ENCODE measurements around the gene EPDR1. TPM values are rescaled to one million over a fixed set of nuclear protein-coding genes. Genes with fewer than 3 reads are reported as not detected.

The EPDR1 gene
- under 1 TPM; 0.54 to 0.56 TPM for total RNA-seq

- Mint-ChIP-seq H3K27me3 (peaks cover 48% of the 10 kb centered on the region), H3K4me1 (peaks cover 3% of the 10 kb centered on the region), H3K36me3 (ENCODE audit: low read depth) (no peaks in the 10 kb centered on the region), H3K27ac (no peak within 1 kb of the TSS), H3K4me3 (peak within 1 kb of the TSS; percentile 58), H3K9me3 (no peaks in the 10 kb centered on the region)
- peak; percentile 14 for ATAC-seq (replicated peaks)
These were observed at the start of gene EPDR1 for GRCh38 chr7:37920305-37920848. EPDR1 (plus strand) TSS chr7:37920640; CDS start chr7:37920940, 300 bp downstream.

GRCh38 chr7:37882086-37882485 lies 38.4 kb upstream of the EPDR1 start:
- no peak overlapping the region for H3K27ac Mint-ChIP-seq
- no peaks in the 10 kb centered on the region for H3K9me3 Mint-ChIP-seq
- no peak overlapping the region for H3K4me3 Mint-ChIP-seq
- H3K36me3 Mint-ChIP-seq (ENCODE audit: low read depth): no peaks in the 10 kb centered on the region
- no peak for ATAC-seq (replicated peaks)
- no peaks in the 10 kb centered on the region for H3K4me1 Mint-ChIP-seq
- peaks cover 7% of the 10 kb centered on the region for H3K27me3 Mint-ChIP-seq

GRCh38 chr7:37893359-37893758 lies 27.1 kb upstream of the EPDR1 start:
- Mint-ChIP-seq H3K27me3 (peaks cover 19% of the 10 kb centered on the region), H3K4me1 (no peaks in the 10 kb centered on the region), H3K36me3 (ENCODE audit: low read depth) (no peaks in the 10 kb centered on the region), H3K9me3 (peaks cover 5% of the 10 kb centered on the region), H3K27ac (no peak overlapping the region), H3K4me3 (no peak overlapping the region)
- no peak for ATAC-seq (replicated peaks)

- H3K36me3 Mint-ChIP-seq (ENCODE audit: low read depth): no peaks in the 10 kb centered on the region
These were observed 25.8 kb upstream of the EPDR1 start for GRCh38 chr7:37894671-37895070.

GRCh38 chr7:37899712-37900247 lies 20.7 kb upstream of the EPDR1 start:
- no peaks in the 10 kb centered on the region for H3K36me3 Mint-ChIP-seq (ENCODE audit: low read depth)
- no peaks in the 10 kb centered on the region for H3K4me1 Mint-ChIP-seq
- no peak overlapping the region for H3K4me3 Mint-ChIP-seq
- H3K9me3 Mint-ChIP-seq: no peaks in the 10 kb centered on the region
- ATAC-seq (replicated peaks): no peak
- H3K27me3 Mint-ChIP-seq: peaks cover 10% of the 10 kb centered on the region
- no peak overlapping the region for H3K27ac Mint-ChIP-seq

More at GRCh38 chr7:37894671-37895070, 25.8 kb upstream of the EPDR1 start:
- Mint-ChIP-seq H3K9me3 (peaks cover 5% of the 10 kb centered on the region), H3K27me3 (peaks cover 20% of the 10 kb centered on the region), H3K4me3 (no peak overlapping the region), H3K4me1 (no peaks in the 10 kb centered on the region), H3K27ac (no peak overlapping the region)
- ATAC-seq (replicated peaks): no peak

DNA sequence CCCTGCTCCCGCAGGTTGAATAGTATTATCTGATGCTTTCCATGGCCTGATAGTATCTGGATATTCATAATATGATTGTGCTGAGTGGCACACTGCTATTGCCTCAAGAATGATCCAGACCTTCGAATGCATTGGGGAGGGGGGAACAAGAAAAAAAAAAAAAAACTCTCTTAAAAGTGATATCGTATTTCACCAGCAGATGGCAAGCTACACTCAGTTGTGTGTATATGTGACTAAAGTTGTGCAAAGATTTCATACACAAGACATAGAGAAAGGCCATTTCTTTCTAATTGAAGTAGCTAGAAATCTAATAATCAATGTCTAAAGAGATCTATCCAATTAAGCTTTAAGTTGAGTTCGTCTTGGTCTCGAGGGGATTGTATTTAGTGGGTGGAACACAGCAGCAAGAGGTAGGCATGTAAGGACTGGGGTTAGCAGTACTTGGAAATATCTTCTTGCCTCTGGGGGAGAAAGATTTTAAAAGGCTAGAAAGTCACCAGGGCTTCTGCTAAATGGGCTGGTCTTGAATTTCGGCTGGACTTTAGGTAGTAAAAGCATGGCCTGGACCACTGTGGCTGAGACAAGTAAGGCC lies 19.1 kb upstream of the EPDR1 start:
- Mint-ChIP-seq H3K27ac (no peak overlapping the region), H3K36me3 (ENCODE audit: low read depth) (no peaks in the 10 kb centered on the region), H3K4me3 (no peak overlapping the region), H3K4me1 (no peaks in the 10 kb centered on the region), H3K9me3 (no peaks in the 10 kb centered on the region), H3K27me3 (peaks cover 12% of the 10 kb centered on the region)
- no peak for ATAC-seq (replicated peaks)

DNA sequence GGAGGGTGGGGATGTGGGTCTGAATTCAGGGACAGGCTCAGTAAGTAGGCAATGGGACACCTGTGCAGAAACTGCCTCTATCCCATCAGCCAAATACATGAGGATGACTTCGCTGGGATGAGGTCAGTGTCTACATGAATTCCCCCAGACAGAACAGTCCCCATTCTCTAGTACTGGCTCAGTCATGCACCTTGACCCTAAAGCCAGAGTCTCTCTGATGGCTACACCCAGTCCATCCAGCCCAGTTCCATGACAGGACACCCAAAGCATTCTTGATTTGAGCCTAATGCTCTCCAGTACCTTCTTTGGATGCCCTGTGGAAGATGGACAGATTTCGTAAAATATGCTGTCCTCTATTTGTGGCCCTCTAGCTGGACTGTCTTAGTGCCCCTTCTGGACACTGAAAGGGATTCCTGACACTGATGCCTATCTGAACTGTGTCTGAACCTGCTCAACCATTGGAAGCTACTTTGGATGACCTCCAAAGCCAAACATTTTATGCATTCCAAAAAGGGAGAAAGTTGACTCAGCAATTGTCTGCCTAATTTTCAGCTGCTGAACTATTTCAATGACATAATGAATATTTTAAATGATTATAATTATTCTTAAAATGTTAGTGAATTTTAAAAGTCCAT lies 18.4 kb upstream of the EPDR1 start:
- Mint-ChIP-seq H3K36me3 (ENCODE audit: low read depth) (no peaks in the 10 kb centered on the region), H3K4me1 (no peaks in the 10 kb centered on the region), H3K4me3 (no peak overlapping the region), H3K9me3 (no peaks in the 10 kb centered on the region), H3K27me3 (peaks cover 12% of the 10 kb centered on the region), H3K27ac (no peak overlapping the region)
- no peak for ATAC-seq (replicated peaks)

- no peaks in the 10 kb centered on the region for H3K4me1 Mint-ChIP-seq
- ATAC-seq (replicated peaks): no peak
- no peaks in the 10 kb centered on the region for H3K36me3 Mint-ChIP-seq (ENCODE audit: low read depth)
- H3K4me3 Mint-ChIP-seq: no peak overlapping the region
- peaks cover 13% of the 10 kb centered on the region for H3K27me3 Mint-ChIP-seq
- no peak overlapping the region for H3K27ac Mint-ChIP-seq
- no peaks in the 10 kb centered on the region for H3K9me3 Mint-ChIP-seq
These were observed 12.1 kb upstream of the EPDR1 start for GRCh38 chr7:37908221-37908788.

DNA sequence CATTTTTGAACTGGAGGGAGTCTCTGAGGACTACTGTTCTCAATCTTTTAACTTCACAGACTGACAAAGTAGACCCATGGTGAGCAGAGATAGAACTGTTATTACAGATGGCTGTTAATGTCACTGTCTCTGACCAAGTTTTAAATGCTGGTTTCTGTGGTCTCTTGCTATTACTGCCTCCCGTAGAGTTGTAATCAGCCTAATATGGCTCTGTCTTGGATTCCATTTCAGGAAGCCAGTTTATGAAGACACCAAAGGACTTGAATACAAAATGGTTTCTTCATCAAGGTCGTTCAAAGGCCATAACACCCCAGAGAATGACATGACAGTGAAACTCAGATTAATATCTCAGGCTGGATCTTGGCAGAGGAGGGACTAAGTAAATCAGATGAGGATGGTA lies 7.7 kb upstream of the EPDR1 start:
- Mint-ChIP-seq H3K36me3 (ENCODE audit: low read depth) (no peaks in the 10 kb centered on the region), H3K4me3 (no peak overlapping the region), H3K27me3 (peaks cover 27% of the 10 kb centered on the region), H3K27ac (no peak overlapping the region), H3K9me3 (no peaks in the 10 kb centered on the region), H3K4me1 (no peaks in the 10 kb centered on the region)
- ATAC-seq (replicated peaks): no peak

GRCh38 chr7:37915438-37915837 lies 5.0 kb upstream of the EPDR1 start:
- Mint-ChIP-seq H3K27me3 (peaks cover 50% of the 10 kb centered on the region), H3K9me3 (no peaks in the 10 kb centered on the region), H3K4me1 (peaks cover 3% of the 10 kb centered on the region), H3K36me3 (ENCODE audit: low read depth) (no peaks in the 10 kb centered on the region), H3K27ac (no peak overlapping the region), H3K4me3 (no peak overlapping the region)
- ATAC-seq (replicated peaks): no peak

GRCh38 chr7:37916017-37916672 lies 4.3 kb upstream of the EPDR1 start:
- no peak for ATAC-seq (replicated peaks)
- Mint-ChIP-seq H3K4me1 (peaks cover 3% of the 10 kb centered on the region), H3K4me3 (no peak overlapping the region), H3K27ac (no peak overlapping the region), H3K27me3 (peaks cover 46% of the 10 kb centered on the region), H3K9me3 (no peaks in the 10 kb centered on the region), H3K36me3 (ENCODE audit: low read depth) (no peaks in the 10 kb centered on the region)

DNA sequence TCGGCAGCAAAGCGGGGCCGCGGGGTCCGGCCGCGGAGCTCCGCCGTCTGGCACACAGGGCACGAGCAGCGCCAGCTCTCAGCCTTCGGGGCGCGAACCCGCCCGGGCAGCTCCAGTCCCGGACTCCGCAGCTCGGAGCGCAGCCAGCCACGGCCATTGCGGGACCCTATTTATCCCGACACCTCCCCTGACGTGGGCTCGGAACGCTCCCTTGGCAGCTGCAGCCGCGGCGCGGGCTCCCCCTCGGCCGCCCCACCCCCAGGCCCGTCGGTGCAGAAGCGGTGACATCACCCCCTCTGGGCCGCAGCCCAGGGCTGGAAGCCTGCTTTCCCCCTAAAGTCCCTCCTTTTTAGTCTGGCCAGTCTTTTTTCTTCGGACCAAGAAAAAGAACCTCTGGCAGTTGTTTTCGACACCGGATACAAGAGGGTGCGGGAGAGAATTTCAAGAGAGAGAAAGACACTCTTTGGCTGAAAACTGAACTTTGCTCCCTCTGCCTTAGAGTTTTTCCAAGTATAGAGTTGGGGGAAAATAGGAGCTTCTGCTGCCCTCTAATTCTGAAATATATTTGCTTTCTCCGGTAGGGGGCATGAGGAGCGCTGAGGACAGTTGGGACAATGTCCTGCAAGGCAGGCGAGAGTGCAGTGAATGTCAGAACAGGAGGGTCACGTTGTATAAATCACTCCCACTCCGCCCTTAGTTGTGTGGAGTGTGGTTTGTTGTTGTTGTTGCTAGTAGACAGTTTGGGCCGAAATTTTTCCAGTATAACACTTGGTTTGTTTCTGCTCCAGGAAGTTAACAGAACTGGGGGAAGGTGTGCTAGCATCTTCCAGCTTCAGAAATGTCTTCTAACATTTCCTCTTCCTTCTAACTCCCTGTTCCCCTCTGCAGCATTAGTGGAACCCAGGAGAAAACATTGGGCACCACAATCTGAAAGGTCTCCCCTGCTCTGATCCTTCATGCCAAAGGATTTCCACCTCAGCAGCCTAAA lies 3.5 kb upstream of the EPDR1 start, which contains the start of gene SFRP4:
Gene SFRP4 (minus strand): TSS at position 145 of the 988 bp plus-strand sequence. CDS start 280 bp downstream, outside the sequence.
- Mint-ChIP-seq H3K4me3 (no peak within 1 kb of the TSS), H3K9me3 (no peaks in the 10 kb centered on the region), H3K36me3 (ENCODE audit: low read depth) (no peaks in the 10 kb centered on the region), H3K27me3 (peaks cover 49% of the 10 kb centered on the region), H3K27ac (no peak within 1 kb of the TSS), H3K4me1 (peaks cover 3% of the 10 kb centered on the region)
- ATAC-seq (replicated peaks): no peak

DNA sequence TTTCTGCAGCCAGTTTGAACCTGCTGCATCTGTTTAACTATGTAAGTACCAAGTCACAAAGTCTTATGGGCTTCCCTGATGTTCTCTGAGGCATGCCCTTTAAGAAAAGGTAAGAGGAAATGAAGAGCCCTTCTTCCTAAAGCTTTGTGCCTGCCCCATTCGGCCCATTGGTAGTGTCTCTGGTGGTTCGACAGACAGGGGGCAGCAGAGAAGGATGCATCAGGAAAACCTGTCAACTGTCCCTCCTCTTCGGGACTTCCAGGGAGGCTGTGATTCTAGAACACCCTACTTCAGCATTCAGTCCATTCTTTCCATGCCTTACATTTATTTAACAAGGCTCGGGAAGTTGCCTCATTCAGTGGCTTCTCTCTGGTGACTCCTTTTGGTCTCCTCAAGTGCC lies 1.9 kb upstream of the EPDR1 start:
- Mint-ChIP-seq H3K27me3 (peaks cover 57% of the 10 kb centered on the region), H3K36me3 (ENCODE audit: low read depth) (no peaks in the 10 kb centered on the region), H3K4me3 (no peak overlapping the region), H3K27ac (no peak overlapping the region), H3K9me3 (no peaks in the 10 kb centered on the region), H3K4me1 (peaks cover 3% of the 10 kb centered on the region)
- ATAC-seq (replicated peaks): no peak
